Hepatocyte (in vitro differentiated cells): ENCODE results near the gene TUBA1B. TPM values are rescaled to one million over a fixed set of nuclear protein-coding genes. Genes with fewer than 3 reads are reported as not detected.

Experiments
- DNase-seq: peaks from one replicate; pipeline ENCODE4 v3.0.0-alpha.2; 2016; ENCODE audit warnings: low spot score
- H2AFZ ChIP-seq: fragments of 200-600 bp; sonication (generic); 2 replicates; pipeline ENCODE4 v1.6.0; 2016; ENCODE audit warnings: antibody characterized with exemption, mild to moderate bottlenecking
- H3K27ac ChIP-seq: fragments of 200-600 bp; sonication (generic); 2 replicates; pipeline ENCODE4 v1.5.1; 2016; ENCODE audit warnings: mild to moderate bottlenecking
- H3K27me3 ChIP-seq: fragments of 200-600 bp; sonication (generic); 2 replicates; pipeline ENCODE4 v1.6.1; 2016
- H3K36me3 ChIP-seq: fragments of 200-600 bp; sonication (generic); replicated peaks from 2 replicates; pipeline ENCODE4 v1.5.1; 2016; ENCODE audit warnings: low read depth; ENCODE audit not compliant: insufficient read depth
- H3K4me1 ChIP-seq: fragments of 200-600 bp; sonication (generic); 2 replicates; pipeline ENCODE4 v1.5.1; 2016; ENCODE audit warnings: mild to moderate bottlenecking, moderate library complexity; ENCODE audit not compliant: insufficient read depth
- H3K4me2 ChIP-seq: fragments of 200-600 bp; sonication (generic); 2 replicates; pipeline ENCODE4 v1.6.0; 2016
- H3K4me3 ChIP-seq: fragments of 200-600 bp; sonication (generic); 2 replicates; pipeline ENCODE4 v1.5.1; 2016; ENCODE audit warnings: mild to moderate bottlenecking
- H3K79me2 ChIP-seq: fragments of 200-600 bp; sonication (generic); 2 replicates; pipeline ENCODE4 v1.6.0; 2017; ENCODE audit warnings: mild to moderate bottlenecking
- H3K9me2 ChIP-seq: fragments of 200-600 bp; sonication (generic); replicated peaks from 2 replicates; pipeline ENCODE4 v1.6.0; 2017; ENCODE audit warnings: mild to moderate bottlenecking; ENCODE audit not compliant: insufficient read depth
- H3K9me3 ChIP-seq: fragments of 200-600 bp; sonication (generic); 2 replicates; pipeline ENCODE4 v1.5.1; 2016; ENCODE audit warnings: low read depth, mild to moderate bottlenecking
- H4K20me1 ChIP-seq: fragments of 200-600 bp; sonication (generic); 2 replicates; pipeline ENCODE4 v1.6.0; 2016; ENCODE audit warnings: mild to moderate bottlenecking; ENCODE audit not compliant: insufficient read depth, poor library complexity, severe bottlenecking
- CTCF ChIP-seq: fragments of 200-600 bp; sonication (generic); IDR thresholded peaks from 2 replicates; pipeline ENCODE4 v1.5.1; 2016; ENCODE audit warnings: antibody characterized with exemption, mild to moderate bottlenecking; ENCODE audit not compliant: poor library complexity
- EZH2 ChIP-seq: fragments of 200-600 bp; sonication (generic); IDR thresholded peaks from 2 replicates; pipeline ENCODE4 v1.6.1; 2016; ENCODE audit warnings: antibody characterized with exemption, mild to moderate bottlenecking, borderline replicate concordance
- EZH2phosphoT487 ChIP-seq: fragments of 200-600 bp; sonication (generic); IDR thresholded peaks from one replicate; pipeline ENCODE4 v1.6.1; 2018; ENCODE audit warnings: antibody characterized with exemption, mild to moderate bottlenecking, low read depth, moderate library complexity; ENCODE audit not compliant: unreplicated experiment, severe bottlenecking
- WGBS: methylation state at CpG from one replicate; pipeline ENCODE4 v1.1.6; 2016; ENCODE audit warnings: low lambda C conversion rate; ENCODE audit errors: missing lambda C conversion rate; 5-methylcytosine and 5-hydroxymethylcytosine counted together
- polyA plus RNA-seq: library from polyadenylated mRNA; unstranded; fragments of >200 nt; fragmentation: Nextera tagmentation; extraction: Ambion mirVana; gene quantifications from 2 replicates; pipeline ENCODE4 v1.2.1, GENCODE V29; 2016
- total RNA-seq: library from RNA; depleted of rRNA; stranded (reverse); fragments of >200 nt; gene quantifications from 2 replicates; pipeline ENCODE4 v1.2.3, GENCODE V29; 2014

TUBA1B gene
- total and polyA plus RNA-seq, 2 experiments from 2014 or later = 558 to 652 TPM

GRCh38 chr12:49097381-49097780 is 33.8 kb downstream of the TUBA1B start:
- H3K4me3 ChIP-seq = no peak overlapping the region
- no peaks in the 10 kb centered on the region for H3K9me2 ChIP-seq
- no peaks in the 10 kb centered on the region for H3K79me2 ChIP-seq
- WGBS = 95% methylated on average over 3 of the region's 3 CpGs
- H3K4me2 ChIP-seq = no peak overlapping the region
- no peak overlapping the region for H3K27ac ChIP-seq
- no peaks in the 10 kb centered on the region for H3K36me3 ChIP-seq
- no peaks in the 10 kb centered on the region for H4K20me1 ChIP-seq
- H2AFZ ChIP-seq = no peak overlapping the region
- peaks cover 10% of the 10 kb centered on the region for H3K4me1 ChIP-seq
- peaks cover 34% of the 10 kb centered on the region for H3K27me3 ChIP-seq
- DNase-seq = no peak
- TF ChIP-seq EZH2phosphoT487 = no peak
- no peak for TF ChIP-seq CTCF
- no peak for TF ChIP-seq EZH2
- H3K9me3 ChIP-seq = no peaks in the 10 kb centered on the region

GRCh38 chr12:49094975-49095365 is 36.2 kb downstream of the TUBA1B start:
- Histone ChIP-seq H3K36me3 (no peaks in the 10 kb centered on the region), H3K4me1 (peaks cover 10% of the 10 kb centered on the region), H3K9me3 (no peaks in the 10 kb centered on the region), H3K27me3 (peaks cover 58% of the 10 kb centered on the region), H3K4me2 (peak overlapping the region; percentile 66), H4K20me1 (no peaks in the 10 kb centered on the region), H3K79me2 (no peaks in the 10 kb centered on the region), H3K9me2 (no peaks in the 10 kb centered on the region), H3K4me3 (no peak overlapping the region), H3K27ac (no peak overlapping the region), H2AFZ (no peak overlapping the region)
- WGBS = 64% methylated on average over 2 of the region's 2 CpGs
- no peak for DNase-seq
- TF ChIP-seq EZH2phosphoT487 (no peak), CTCF (no peak), EZH2 (no peak)

- no peak within 1 kb of the TSS for H2AFZ ChIP-seq
- DNase-seq = peak; percentile 51
- peak within 1 kb of the TSS; percentile 66 for H3K4me2 ChIP-seq
- no peak for TF ChIP-seq EZH2phosphoT487
- TF ChIP-seq EZH2 = peak; percentile 66
- no peak within 1 kb of the TSS for H3K4me3 ChIP-seq
- 39% methylated on average over 36 of the region's 49 CpGs for WGBS
- H3K9me2 ChIP-seq = no peaks in the 10 kb centered on the region
- H3K79me2 ChIP-seq = no peaks in the 10 kb centered on the region
- H3K4me1 ChIP-seq = peaks cover 10% of the 10 kb centered on the region
- no peaks in the 10 kb centered on the region for H3K9me3 ChIP-seq
- H3K27me3 ChIP-seq = peaks cover 64% of the 10 kb centered on the region
- H4K20me1 ChIP-seq = no peaks in the 10 kb centered on the region
- H3K36me3 ChIP-seq = no peaks in the 10 kb centered on the region
- no peak within 1 kb of the TSS for H3K27ac ChIP-seq
Measured at GRCh38 chr12:49094160-49094974, 36.8 kb downstream of the TUBA1B start, which contains the start of gene DHH. DHH (minus strand) TSS chr12:49094801; CDS start chr12:49094512, 289 bp downstream.

GRCh38 chr12:49093792-49094159 is 37.4 kb downstream of the TUBA1B start:
- Histone ChIP-seq H3K4me1 (peaks cover 10% of the 10 kb centered on the region), H4K20me1 (no peaks in the 10 kb centered on the region), H3K4me3 (no peak overlapping the region), H3K36me3 (no peaks in the 10 kb centered on the region), H3K27ac (no peak overlapping the region), H3K27me3 (peaks cover 70% of the 10 kb centered on the region), H3K9me2 (no peaks in the 10 kb centered on the region), H3K4me2 (peak overlapping the region; percentile 66), H3K9me3 (no peaks in the 10 kb centered on the region), H3K79me2 (no peaks in the 10 kb centered on the region), H2AFZ (no peak overlapping the region)
- WGBS = 38% methylated on average over 8 of the region's 9 CpGs
- DNase-seq = no peak
- TF ChIP-seq EZH2 (no peak), CTCF (no peak), EZH2phosphoT487 (no peak)
